Suprapubic skin (tissue), 4 donors: ENCODE results near the gene WAPL. TPM values are rescaled to one million over a fixed set of nuclear protein-coding genes. Genes with fewer than 3 reads are reported as not detected.
A peak's percentile ranks its signal among the peaks of the same experiment; 100 is the strongest.
"Not testable (repeated sequence)": the region's sequence is repeated elsewhere in the genome, so short reads cannot be mapped to it uniquely, and the experiment has no call there.

Experiments used
- DNase-seq, 2 donors: peaks; one replicate each; pipeline ENCODE4 v3.0.0-alpha.2; 2019; ENCODE audit warnings: low spot score in 2 of 2
- H3K27ac ChIP-seq: fragments of 200-600 bp; sonication (generic); one replicate; pipeline ENCODE4 v1.5.1; 2019
- H3K27me3 ChIP-seq: fragments of 200-600 bp; sonication (generic); one replicate; pipeline ENCODE4 v1.5.1; 2019
- H3K36me3 ChIP-seq: fragments of 200-600 bp; sonication (generic); one replicate; pipeline ENCODE4 v1.5.1; 2019
- H3K4me1 ChIP-seq: fragments of 200-600 bp; sonication (generic); one replicate; pipeline ENCODE4 v1.5.1; 2019
- H3K4me3 ChIP-seq: fragments of 200-600 bp; sonication (generic); one replicate; pipeline ENCODE4 v1.5.1; 2019; ENCODE audit warnings: mild to moderate bottlenecking
- H3K9me3 ChIP-seq: fragments of 200-600 bp; sonication (generic); one replicate; pipeline ENCODE4 v1.5.1; 2019
- EP300 ChIP-seq: sonication (generic); formaldehyde crosslinking; IDR thresholded peaks from one replicate; pipeline ENCODE4 v1.6.1; 2017; ENCODE audit warnings: antibody characterized with exemption
- POLR2A ChIP-seq, 2 donors: fragments of 450-650 bp; IDR thresholded peaks; one replicate each; pipeline ENCODE4 v1.6.1; 2017; ENCODE audit warnings: antibody characterized with exemption in 2 of 2, mild to moderate bottlenecking in 2 of 2, moderate library complexity in 2 of 2
- POLR2AphosphoS5 ChIP-seq, 3 donors: sonication (generic); formaldehyde crosslinking; IDR thresholded peaks; one replicate each; pipeline ENCODE4 v1.6.1; 2017; ENCODE audit warnings: antibody characterized with exemption in 3 of 3
- WGBS: methylation state at CpG from one replicate; pipeline ENCODE4 v1.1.5; 2018; 5-methylcytosine and 5-hydroxymethylcytosine counted together
- total RNA-seq, 4 donors: library from RNA; depleted of rRNA; stranded (reverse); fragments of >200 nt; gene quantifications; one replicate each; pipeline ENCODE4 v1.1.0, GENCODE V29; 2016
- TF ChIP-seq, protein P1 (sequence below), 2 donors: fragments of 200-600 bp in 1 of 2; fragments of 450-650 bp in 1 of 2; sonication (generic) in 1 of 2; IDR thresholded peaks; one replicate each; pipeline ENCODE4 v1.5.1; 2016 to 2019; ENCODE audit warnings: antibody characterized with exemption in 2 of 2, mild to moderate bottlenecking in 1 of 2, moderate library complexity in 1 of 2

The WAPL gene
- total RNA-seq, 4 donors from 2014 or later, result 35.4 to 52.0 (median 43.6) TPM

DNA sequence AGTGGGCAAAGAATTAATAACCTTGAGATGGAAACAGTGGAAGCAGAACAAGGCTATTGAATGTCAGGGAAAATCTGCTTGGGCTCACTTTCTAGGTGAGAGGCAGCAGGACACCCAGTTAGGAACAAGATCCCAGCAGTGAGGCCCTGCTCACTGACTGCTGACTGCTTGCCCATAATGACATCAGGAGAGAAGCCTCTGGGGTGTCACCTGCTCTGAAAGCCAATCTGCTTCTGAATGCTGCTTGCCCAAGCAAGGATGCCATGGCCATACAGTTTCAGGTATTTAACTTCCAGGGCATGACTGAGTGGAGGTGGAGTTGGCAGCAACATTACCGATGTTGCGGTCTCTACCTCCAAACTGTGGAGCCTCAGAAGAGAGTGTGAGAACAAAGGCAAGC lies 11.7 kb upstream of the WAPL start:
- no peaks in the 10 kb centered on the region for H3K9me3 ChIP-seq
- H3K36me3 ChIP-seq, result no peaks in the 10 kb centered on the region
- H3K27me3 ChIP-seq, result no peaks in the 10 kb centered on the region
- TF ChIP-seq POLR2A (IDR thresholded peaks at IDR 0.05) (no peak), EP300 (no peak), POLR2AphosphoS5 (IDR thresholded peaks at IDR 0.05) (no peak)
- TF ChIP-seq, protein P1, sequence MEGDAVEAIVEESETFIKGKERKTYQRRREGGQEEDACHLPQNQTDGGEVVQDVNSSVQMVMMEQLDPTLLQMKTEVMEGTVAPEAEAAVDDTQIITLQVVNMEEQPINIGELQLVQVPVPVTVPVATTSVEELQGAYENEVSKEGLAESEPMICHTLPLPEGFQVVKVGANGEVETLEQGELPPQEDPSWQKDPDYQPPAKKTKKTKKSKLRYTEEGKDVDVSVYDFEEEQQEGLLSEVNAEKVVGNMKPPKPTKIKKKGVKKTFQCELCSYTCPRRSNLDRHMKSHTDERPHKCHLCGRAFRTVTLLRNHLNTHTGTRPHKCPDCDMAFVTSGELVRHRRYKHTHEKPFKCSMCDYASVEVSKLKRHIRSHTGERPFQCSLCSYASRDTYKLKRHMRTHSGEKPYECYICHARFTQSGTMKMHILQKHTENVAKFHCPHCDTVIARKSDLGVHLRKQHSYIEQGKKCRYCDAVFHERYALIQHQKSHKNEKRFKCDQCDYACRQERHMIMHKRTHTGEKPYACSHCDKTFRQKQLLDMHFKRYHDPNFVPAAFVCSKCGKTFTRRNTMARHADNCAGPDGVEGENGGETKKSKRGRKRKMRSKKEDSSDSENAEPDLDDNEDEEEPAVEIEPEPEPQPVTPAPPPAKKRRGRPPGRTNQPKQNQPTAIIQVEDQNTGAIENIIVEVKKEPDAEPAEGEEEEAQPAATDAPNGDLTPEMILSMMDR (IDR thresholded peaks at IDR 0.05), result no peak
- 71% methylated on average over 2 of the region's 2 CpGs for WGBS
- peak in 1 of 2 donors; percentile 15 for DNase-seq
- H3K4me3 ChIP-seq, result no peak overlapping the region
- peaks cover 20% of the 10 kb centered on the region for H3K4me1 ChIP-seq
- no peak overlapping the region for H3K27ac ChIP-seq

DNA sequence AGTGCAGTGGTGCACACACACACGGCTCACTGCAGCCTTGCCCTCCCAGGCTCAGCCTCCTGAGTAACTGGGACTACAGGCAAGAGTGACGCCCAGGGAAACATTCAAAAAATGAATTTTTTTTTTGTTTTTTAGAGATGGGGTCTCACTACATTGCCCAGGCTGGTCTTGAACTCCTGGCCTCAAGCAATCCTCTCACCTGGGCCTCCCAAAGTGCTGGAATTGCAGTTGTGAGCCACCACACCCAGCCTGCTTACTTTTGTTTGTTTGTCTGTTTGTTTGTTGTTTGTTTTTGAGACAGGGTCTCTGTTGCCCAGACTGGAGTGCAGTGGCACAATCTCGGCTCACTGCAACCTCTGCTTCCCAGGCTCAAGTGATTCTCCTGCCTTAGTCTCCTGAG lies 7.1 kb upstream of the WAPL start:
- WGBS, result 92% methylated on average over 3 of the region's 3 CpGs
- H3K27ac ChIP-seq, H3K27me3 ChIP-seq, H3K9me3 ChIP-seq, H3K36me3 ChIP-seq, DNase-seq, H3K4me3 ChIP-seq: not testable (repeated sequence)
- H3K4me1 ChIP-seq, result peaks cover 17% of the 10 kb centered on the region

DNA sequence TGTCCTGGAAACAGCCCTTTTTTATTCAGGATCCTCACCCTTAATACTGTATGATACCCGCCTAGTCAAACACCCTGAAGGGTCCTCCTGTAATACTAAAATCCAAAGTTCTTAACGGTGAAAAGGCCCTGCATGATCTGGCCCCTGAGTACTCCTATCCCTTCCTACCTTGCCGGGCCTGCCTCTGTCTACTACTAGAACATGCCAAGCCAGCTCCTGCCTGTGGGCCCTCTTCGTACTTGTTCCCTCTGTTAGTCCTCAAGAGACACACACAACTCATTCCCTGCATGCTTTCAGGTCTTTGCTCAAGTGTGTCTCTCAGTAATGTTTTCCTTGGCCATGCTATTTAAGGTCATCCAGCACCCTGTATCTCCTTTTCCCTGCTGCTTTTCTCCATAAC lies 5.0 kb upstream of the WAPL start:
- H3K27me3 ChIP-seq, result no peaks in the 10 kb centered on the region
- no peak for DNase-seq
- no peak overlapping the region for H3K4me3 ChIP-seq
- WGBS, result 94% methylated on average over 4 of the region's 4 CpGs
- peaks cover 29% of the 10 kb centered on the region for H3K4me1 ChIP-seq
- TF ChIP-seq EP300, result no peak
- TF ChIP-seq, protein P1 (IDR thresholded peaks at IDR 0.05), result no peak
- no peak for TF ChIP-seq POLR2A (IDR thresholded peaks at IDR 0.05)
- TF ChIP-seq POLR2AphosphoS5 (IDR thresholded peaks at IDR 0.05), result no peak
- no peaks in the 10 kb centered on the region for H3K36me3 ChIP-seq
- no peaks in the 10 kb centered on the region for H3K9me3 ChIP-seq
- H3K27ac ChIP-seq, result no peak overlapping the region

DNA sequence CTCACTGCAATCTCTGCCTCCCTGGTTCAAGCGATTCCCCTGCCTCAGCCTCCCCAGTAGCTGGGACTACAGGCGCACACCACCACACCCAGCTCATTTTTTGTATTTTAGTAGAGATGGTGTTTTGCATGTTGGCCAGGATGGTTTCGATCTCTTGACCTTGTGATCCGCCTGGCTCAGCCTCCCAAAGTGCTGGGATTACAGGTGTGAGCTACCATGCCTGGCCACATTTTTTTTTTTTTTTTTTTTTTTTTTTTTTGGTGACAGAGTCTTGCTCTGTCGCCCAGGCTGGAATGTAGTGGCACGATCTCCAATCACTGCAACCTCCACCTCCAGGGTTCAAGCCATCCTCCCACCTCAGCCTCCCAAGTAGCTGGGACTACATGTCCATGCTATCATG lies 4.1 kb upstream of the WAPL start:
- not testable (repeated sequence) for H3K9me3 ChIP-seq, H3K27ac ChIP-seq, DNase-seq, H3K36me3 ChIP-seq, H3K27me3 ChIP-seq, H3K4me3 ChIP-seq
- WGBS, result over 99% methylated on average over 6 of the region's 6 CpGs
- peaks cover 30% of the 10 kb centered on the region for H3K4me1 ChIP-seq

DNA sequence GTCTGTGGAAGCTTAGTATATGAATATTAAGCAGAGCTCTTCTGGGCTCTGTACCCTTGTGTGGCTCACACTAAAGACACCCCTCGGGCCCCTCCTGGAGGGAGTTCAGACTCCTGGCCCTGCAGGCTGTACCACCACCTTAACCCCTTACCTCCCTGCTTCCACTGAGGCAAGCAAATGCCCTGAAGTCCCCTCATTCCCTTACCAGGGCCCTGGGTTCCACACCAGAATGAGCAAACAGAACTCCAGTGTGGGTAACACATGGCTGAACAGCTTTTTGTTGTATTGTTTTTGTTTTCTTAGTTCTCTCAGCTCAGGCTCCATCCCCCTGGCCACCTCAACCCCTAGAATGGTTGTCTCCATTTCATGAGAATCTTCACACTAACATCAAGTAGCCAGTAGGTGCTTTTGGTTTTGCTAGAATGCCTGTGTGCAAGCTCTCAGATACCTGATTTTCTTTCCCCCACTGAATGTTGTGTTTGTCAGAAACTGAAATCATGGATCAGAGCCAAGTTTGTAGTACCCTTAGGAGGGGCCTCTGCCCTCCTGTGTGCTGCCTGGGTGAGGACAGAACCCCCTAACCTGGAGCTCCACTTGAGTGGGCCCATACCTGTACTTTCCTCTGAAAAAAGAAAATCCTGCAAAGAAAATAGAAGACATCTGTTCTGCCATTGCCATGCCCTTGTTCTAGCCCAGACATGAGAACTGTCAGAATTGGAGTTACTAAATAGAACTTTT lies 2.8 kb upstream of the WAPL start:
- peaks cover 44% of the 10 kb centered on the region for H3K4me1 ChIP-seq
- WGBS, result 35% methylated on average over 1 of the region's 1 CpG

DNA sequence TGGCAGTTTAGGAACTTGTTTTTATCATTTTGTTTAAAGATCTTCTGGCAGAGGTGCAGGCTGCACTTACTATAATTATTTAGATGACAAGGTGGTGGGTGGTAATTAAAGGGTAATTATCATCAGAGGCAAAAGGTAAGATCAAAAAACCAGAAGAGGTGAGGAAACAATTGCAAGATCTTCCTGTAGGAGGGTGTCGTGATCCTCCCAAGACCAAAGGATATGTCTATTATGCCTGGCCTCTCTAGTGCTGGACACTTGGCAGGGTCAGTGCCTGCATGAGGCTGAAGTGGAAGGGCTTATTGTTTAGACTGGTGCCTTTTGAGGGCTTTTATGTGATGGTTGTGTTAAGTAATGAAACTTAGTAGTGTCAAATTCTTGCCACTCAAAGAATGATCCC lies 1.8 kb upstream of the WAPL start:
- TF ChIP-seq, protein P1 (IDR thresholded peaks at IDR 0.05), result peak in 1 of 2 donors; percentile 33
- TF ChIP-seq EP300 (no peak), POLR2A (IDR thresholded peaks at IDR 0.05) (no peak)
- 34% methylated on average over 1 of the region's 1 CpG for WGBS
- no peak for DNase-seq
- Histone ChIP-seq H3K36me3 (no peaks in the 10 kb centered on the region), H3K9me3 (no peaks in the 10 kb centered on the region), H3K4me1 (peaks cover 52% of the 10 kb centered on the region), H3K27ac (no peak overlapping the region), H3K4me3 (no peak overlapping the region), H3K27me3 (no peaks in the 10 kb centered on the region)

More for the DNA sequence above, 2.8 kb upstream of the WAPL start:
- no peak overlapping the region for H3K4me3 ChIP-seq
- no peaks in the 10 kb centered on the region for H3K36me3 ChIP-seq
- H3K27ac ChIP-seq, result no peak overlapping the region
- no peaks in the 10 kb centered on the region for H3K27me3 ChIP-seq
- no peaks in the 10 kb centered on the region for H3K9me3 ChIP-seq
- TF ChIP-seq, protein P1 (IDR thresholded peaks at IDR 0.05), result no peak
- DNase-seq, result no peak
